ENCODE measurements around the gene TKTL1.
"Not testable (repeated sequence)": the region's sequence is repeated elsewhere in the genome, so short reads cannot be mapped to it uniquely, and the experiment has no call there.

- TF ChIP-seq CTCF (conservative IDR thresholded peaks at IDR 0.05); ZFX (IDR thresholded peaks at IDR 0.05): not testable (repeated sequence)
Observed at GRCh38 chrX:154341399-154342298, 46.1 kb downstream of the TKTL1 start.
